Body of pancreas (tissue), 4 donors: ENCODE results near the gene ETV4.

Experiments used
- POLR2A ChIP-seq, 3 donors: fragments of 450-650 bp; IDR thresholded peaks; one replicate each; pipeline ENCODE4 v1.6.1; 2016; ENCODE audit warnings: antibody characterized with exemption in 3 of 3, mild to moderate bottlenecking in 2 of 3
- TF ChIP-seq, protein P1 (sequence below), 7 experiments: fragments of 450-650 bp in 4 of 7; fragments of 200-600 bp in 3 of 7; sonication (generic) in 3 of 7; IDR thresholded peaks; one replicate each; pipeline ENCODE4 v1.5.1; 2016 to 2019; ENCODE audit warnings: antibody characterized with exemption in 7 of 7

DNA sequence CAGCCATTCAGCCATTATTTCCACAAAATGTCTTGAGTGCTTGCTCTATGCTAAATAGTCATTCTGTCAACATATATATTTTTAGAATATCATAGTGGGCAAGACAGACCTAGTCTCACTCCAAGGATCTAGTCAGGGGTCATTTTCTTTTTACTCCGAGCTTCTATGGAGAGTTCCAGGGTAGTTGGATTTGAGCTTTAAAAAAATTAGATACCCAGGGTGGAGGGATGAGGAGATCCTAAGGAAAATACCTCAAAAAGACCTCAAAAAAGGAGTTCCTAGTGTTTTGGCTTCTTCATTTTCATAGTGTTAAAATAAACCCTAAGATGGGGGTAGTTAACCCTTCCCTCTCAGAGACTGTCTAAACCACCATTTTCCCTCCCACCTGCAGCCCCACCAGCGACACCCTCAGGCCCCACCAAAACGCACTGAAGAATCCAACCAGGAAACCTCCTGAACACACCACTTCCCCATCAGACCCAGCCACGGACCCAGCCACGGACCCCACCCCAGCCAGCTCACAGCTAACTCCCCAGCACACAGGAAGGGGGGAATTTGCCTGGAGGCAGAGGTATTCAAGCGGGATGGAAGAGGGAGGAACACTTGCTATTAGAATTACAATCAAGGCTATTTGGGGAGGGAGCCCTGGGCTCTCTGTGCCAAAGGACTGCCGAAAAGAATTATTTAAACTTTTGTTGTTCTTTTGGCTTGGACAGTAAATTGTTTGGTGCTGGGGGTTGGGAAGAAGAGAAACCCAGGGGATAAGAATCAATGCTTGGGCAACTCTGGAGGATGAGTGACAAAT lies 2.2 kb downstream of the ETV4 start:
- TF ChIP-seq, protein P1, sequence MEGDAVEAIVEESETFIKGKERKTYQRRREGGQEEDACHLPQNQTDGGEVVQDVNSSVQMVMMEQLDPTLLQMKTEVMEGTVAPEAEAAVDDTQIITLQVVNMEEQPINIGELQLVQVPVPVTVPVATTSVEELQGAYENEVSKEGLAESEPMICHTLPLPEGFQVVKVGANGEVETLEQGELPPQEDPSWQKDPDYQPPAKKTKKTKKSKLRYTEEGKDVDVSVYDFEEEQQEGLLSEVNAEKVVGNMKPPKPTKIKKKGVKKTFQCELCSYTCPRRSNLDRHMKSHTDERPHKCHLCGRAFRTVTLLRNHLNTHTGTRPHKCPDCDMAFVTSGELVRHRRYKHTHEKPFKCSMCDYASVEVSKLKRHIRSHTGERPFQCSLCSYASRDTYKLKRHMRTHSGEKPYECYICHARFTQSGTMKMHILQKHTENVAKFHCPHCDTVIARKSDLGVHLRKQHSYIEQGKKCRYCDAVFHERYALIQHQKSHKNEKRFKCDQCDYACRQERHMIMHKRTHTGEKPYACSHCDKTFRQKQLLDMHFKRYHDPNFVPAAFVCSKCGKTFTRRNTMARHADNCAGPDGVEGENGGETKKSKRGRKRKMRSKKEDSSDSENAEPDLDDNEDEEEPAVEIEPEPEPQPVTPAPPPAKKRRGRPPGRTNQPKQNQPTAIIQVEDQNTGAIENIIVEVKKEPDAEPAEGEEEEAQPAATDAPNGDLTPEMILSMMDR (IDR thresholded peaks at IDR 0.05): no peak
- TF ChIP-seq POLR2A (IDR thresholded peaks at IDR 0.05): no peak
